Muscle of arm (tissue), 14 donors: ENCODE results near the gene ZNF195. TPM values are rescaled to one million over a fixed set of nuclear protein-coding genes. Genes with fewer than 3 reads are reported as not detected.
"Not testable (repeated sequence)": the region's sequence is repeated elsewhere in the genome, so short reads cannot be mapped to it uniquely, and the experiment has no call there.

ENCODE experiments used
- DNase-seq: peaks from one replicate; pipeline ENCODE4 v3.0.0-alpha.2; 2013
- long read RNA-seq, 11 donors: transcript quantifications; one replicate each; lab custom pipeline, GENCODE V29; 2026
- polyA plus RNA-seq, 12 donors: library from polyadenylated mRNA; unstranded; fragments of 120-200 nt; gene quantifications; one replicate each; pipeline ENCODE4 v1.2.1, GENCODE V29; 2013; ENCODE audit not compliant: insufficient read length in 12 of 12

ZNF195 gene
- polyA plus RNA-seq: 10 to 100 TPM in 11 of 12 donors, not detected in 1; 13.8 to 29.4 (median 21.8) TPM
- long read RNA-seq, donor 1, partial matches to known transcripts: 0 of 6 reads
- long read RNA-seq, donor 1, other reads (novel, unspliced or antisense): 0 of 6 reads
- long read RNA-seq, donor 2, transcript ZNF195-204 (4 exons, 2,970 nt): major isoform, 5 of 6 reads
- long read RNA-seq, donor 2, partial matches to known transcripts: 0 of 6 reads
- long read RNA-seq, donor 2, other reads (novel, unspliced or antisense): 0 of 6 reads
- long read RNA-seq, donor 3, partial matches to known transcripts: 0 of 7 reads
- long read RNA-seq, donor 3, other reads (novel, unspliced or antisense): 0 of 7 reads
- long read RNA-seq, donor 4, partial matches to known transcripts: 0 of 1 reads
- long read RNA-seq, donor 4, other reads (novel, unspliced or antisense): 0 of 1 reads
- long read RNA-seq, donor 5: 0 reads
- long read RNA-seq, donor 6, partial matches to known transcripts: 0 of 2 reads
- long read RNA-seq, donor 6, other reads (novel, unspliced or antisense): 0 of 2 reads
- long read RNA-seq, donor 7, partial matches to known transcripts: 0 of 5 reads
- long read RNA-seq, donor 7, other reads (novel, unspliced or antisense): 0 of 5 reads
- long read RNA-seq, donor 8, partial matches to known transcripts: 0 of 5 reads
- long read RNA-seq, donor 8, other reads (novel, unspliced or antisense): 0 of 5 reads
- long read RNA-seq, donor 9, partial matches to known transcripts: 0 of 5 reads
- long read RNA-seq, donor 9, other reads (novel, unspliced or antisense): 0 of 5 reads
- long read RNA-seq, donor 10, partial matches to known transcripts: 0 of 2 reads
- long read RNA-seq, donor 10, other reads (novel, unspliced or antisense): 0 of 2 reads
- long read RNA-seq, donor 11, transcript ZNF195-201 (5 exons, 2,021 nt): major isoform, 7 of 12 reads
- long read RNA-seq, donor 11, partial matches to known transcripts: 0 of 12 reads
- long read RNA-seq, donor 11, other reads (novel, unspliced or antisense): 0 of 12 reads

DNA sequence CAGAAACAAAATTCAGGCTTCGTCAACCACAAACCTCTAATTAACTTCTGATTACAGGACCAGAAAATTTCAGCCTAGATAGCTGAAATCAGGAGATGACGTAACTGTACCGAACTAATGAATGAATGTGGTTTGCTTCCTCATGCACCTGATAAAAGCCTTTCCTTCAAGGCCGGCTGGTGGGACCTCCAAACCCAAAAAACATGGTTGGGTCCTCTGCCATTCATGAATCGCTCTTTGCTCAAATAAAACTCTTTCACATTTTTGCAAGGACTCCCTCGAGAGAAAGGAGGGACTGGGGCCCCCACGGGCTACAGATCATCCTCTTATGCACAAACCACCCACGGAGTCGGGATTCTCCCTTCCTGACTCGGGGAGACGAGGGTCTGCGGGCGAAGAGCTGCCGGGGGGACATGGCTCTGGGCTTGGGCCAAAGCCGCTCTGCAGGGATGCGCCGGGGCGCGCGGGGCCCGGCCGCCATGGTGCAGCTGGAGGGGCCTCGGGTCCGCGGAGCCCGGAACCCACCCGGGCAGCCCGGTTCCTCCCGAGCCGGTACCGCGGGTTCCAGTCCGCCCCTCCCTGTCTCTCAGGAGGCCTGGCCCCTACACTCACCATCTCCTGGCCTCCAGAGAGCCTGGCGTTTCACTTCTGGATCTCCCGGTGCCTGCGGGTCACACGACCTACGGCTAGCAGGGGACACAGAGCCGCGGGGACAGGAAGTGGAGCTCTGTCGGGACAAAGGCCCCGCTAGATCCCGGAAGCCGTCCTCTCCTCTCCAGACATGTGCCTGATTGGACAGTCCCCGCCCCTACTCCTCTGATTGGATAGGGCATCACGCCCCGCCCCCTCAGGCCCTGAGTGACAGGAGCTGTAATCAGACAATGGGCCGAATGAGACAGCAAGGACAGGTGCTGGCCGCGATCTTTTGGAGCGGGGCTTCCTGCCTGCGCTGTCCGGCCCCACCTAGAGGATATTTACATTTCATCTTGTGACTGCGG, at the start of gene ZNF195:
Gene ZNF195 (minus strand): TSS at position 721 of the 998 bp plus-strand sequence. CDS start 106 bp downstream, at position 615.
- DNase-seq: peak; percentile 95

DNA sequence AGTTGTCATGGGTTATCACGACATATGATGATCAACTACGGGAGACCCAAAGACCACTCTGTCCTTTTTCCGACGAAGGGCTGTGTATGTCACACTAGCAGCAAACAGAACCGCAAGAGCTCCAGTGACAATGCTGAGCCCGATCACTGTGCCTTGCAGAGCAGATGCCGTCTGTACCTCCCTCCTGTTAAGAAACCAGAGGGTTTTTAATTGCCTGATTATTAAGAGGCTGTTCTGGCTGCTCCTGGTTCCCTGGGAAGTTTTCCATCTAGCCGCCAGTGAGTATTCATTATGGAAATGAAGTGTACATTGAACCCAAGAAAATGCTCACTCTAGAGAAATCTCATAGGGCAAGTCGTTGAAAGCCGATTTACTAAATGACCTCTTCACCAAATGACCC, 49.1 kb upstream of the ZNF195 start:
- not testable (repeated sequence) for DNase-seq

DNA sequence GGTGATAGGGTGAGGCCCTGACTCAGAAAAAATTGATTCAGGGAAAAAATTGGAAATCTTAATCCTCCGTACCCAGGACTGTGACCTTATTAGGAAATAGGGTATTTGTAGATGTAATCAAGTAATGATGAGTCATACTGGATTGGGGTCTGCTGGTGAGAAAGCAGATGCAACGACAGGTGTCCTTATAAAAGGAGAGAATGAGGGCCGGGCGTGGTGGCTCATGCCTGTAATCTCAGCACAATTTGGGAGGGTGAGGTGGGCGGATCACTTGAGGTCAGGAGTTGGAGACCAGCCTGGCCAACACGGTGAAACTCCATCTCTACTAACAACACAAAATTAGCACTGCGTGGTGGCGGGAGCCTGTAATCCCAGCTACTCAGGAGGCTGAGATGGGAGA, 47.6 kb upstream of the ZNF195 start:
- not testable (repeated sequence) for DNase-seq

- DNase-seq: not testable (repeated sequence)
These were observed 45.0 kb upstream of the ZNF195 start for GRCh38 chr11:3423928-3424327.

DNA sequence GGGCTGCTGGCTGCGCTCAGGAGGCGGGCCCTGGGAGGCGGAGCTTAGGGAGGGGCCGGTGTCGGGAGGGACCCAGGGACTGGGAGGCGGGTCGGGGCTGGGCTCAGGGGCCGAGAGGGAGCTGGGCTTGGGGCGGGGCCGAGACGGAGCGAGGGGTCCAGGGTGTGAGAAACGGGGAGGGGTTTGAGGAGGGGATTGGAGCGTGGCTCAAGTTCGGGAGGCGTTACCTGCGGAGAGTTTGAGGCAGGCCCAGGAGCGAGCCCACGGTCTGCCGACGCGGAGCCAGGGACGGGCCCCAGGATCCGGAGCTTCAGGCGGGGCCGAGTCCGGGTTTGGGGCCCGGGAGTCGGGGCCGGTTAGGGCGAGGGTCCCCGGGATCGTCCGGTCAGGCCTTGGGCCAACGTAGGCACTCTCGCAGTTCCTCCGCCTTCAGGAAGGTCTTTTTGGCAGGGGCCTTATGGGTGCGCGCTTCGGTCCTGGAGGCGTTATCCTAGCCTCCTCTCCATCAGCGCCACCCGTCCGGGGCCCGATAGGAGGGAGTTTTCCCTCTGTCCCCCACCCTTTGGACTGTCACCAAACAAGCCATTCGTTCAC, 44.3 kb upstream of the ZNF195 start:
- not testable (repeated sequence) for DNase-seq

- peak; percentile 94 for DNase-seq
These were observed 43.6 kb upstream of the ZNF195 start for GRCh38 chr11:3422380-3423137.

- peak; percentile 30 for DNase-seq
These were observed 42.8 kb upstream of the ZNF195 start for GRCh38 chr11:3421608-3422379.

DNA sequence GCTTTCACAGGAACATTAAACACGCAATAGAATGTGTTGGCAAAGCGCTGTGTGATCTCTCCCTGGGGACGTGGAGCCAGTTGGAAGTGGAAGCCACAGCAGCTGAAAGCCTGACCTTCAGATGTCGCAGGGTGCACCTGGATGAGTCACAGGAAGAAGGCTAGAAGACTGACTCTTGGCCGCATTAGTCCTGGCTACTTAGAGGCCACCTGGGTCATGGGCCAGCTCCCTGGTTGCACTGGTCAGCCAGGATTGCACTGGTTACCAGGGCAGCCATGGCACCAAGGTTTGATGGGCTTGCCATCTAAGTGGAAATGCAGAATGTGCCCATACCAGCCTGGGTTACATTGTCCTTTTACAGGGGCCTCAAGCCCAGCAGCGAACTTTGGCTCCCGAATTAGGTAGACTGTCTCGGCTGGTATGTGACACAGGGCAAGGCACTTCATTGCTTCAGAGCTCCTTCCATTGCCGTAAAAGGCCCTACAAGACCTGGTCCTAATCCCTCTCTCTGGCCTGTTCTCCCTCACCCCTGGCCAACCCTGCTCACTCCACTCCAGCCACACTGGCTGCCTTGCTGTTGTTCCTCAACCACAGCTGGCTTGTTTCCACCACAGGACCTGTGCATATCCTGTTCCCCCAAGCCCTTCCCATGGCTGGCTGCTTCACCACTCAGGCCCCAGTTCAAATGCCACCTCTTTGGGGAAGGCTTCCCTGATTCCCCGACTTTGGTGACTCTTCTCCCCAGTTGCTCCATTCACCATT, 41.5 kb upstream of the ZNF195 start:
- DNase-seq: not testable (repeated sequence)

GRCh38 chr11:3419496-3419895, 40.5 kb upstream of the ZNF195 start:
- not testable (repeated sequence) for DNase-seq

- DNase-seq: not testable (repeated sequence)
These were observed 38.1 kb upstream of the ZNF195 start for GRCh38 chr11:3417047-3417446.

DNA sequence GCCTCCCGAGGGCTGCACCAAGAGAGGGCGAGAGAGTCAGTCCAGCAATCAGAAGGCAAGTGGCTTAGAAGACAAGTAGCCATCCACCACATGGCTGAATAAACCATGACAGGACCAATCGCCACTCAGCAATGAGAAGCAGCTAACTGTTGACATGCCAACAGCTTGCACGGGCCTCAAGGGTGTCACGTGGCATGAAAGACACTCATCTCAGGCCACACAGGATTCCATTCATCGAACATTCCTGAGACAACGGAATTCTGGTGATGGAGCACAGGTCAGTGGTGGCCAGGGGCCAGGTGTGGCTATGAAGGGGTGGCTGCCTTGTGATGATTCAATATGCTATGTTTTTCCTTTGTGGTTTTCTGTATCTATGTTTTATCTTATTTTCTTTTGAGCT, 36.4 kb upstream of the ZNF195 start:
- DNase-seq: not testable (repeated sequence)

- DNase-seq: not testable (repeated sequence)
These were observed 34.7 kb upstream of the ZNF195 start for GRCh38 chr11:3413666-3414065.

GRCh38 chr11:3412837-3413236, 33.9 kb upstream of the ZNF195 start:
- DNase-seq: no peak

DNA sequence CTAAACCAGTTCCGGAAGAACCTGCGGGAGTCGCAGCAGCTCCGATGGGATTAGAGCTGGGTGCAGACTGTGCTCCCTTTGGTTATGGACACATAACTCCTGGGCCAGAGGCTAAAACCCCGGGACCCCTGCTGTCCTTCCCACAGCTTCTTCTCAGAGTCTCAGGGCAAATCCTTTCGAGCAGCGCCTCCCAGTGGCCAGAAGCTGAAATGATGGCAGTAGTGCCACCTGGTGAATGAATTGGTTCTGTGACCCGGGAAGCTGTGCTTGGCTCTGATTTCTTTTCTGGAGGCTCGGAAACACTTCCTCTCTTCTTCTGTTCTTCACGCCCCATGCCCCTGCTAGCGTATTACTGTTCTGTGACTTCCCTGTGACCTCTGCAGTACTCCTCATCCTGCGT, 29.8 kb upstream of the ZNF195 start:
- peak; percentile 49 for DNase-seq

DNA sequence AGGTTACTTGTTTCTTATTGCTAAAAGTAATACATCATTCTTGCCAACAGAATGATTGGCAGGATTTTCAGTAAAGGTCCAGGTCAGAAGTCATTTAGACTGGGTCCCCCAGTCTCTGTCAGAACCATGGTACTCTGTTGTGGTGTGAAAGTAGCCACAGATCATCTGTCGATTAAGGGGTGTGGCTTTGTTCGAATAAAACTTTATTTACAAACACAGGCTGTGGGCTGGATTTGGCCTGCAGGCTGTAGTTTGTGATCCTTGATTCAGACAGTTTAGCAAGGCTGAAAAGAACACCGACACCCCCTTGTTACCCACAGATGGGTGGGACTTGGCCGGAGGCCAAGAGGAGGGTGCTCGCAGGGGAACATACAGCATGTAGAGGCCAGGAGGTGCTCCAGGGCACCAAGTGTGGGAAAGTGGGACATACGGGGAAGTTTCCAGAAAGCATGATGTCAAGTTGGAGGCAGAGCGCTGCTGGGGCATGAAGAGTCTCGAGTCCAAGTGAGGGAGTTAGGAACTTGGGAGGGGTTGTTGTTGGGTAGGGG, 29.2 kb upstream of the ZNF195 start:
- DNase-seq: not testable (repeated sequence)

- not testable (repeated sequence) for DNase-seq
These were observed 28.0 kb upstream of the ZNF195 start for GRCh38 chr11:3406937-3407336.

DNA sequence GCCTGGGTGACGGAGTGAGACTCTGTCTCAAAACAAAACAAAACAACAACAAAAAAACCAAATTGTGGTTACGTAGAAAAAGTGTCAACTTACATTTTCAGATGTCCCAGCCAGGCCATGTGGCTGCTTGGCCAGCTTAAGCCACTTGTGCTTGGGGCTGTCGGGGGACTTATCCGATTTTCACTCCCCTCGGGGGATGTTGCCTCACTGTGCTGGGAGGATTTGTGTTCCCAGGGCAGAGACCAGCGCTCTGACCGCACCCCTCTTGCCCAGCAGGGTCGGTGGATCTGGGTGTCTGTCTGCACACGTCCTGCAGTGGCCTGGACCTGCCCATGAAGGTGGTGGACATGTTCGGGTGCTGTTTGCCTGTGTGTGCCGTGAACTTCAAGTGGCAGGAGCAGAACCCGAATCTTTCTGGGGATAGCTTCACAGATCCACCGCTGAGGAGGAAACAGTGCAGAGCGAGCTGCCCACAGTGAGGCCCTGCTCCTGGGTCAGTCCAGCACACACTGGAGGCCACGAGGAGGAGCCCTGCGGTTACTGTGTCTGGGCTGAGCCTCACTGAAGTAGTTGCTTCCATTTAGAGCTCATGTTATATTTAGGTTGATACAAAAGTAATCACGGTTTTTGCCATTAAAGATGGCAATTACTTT, 27.4 kb upstream of the ZNF195 start:
- not testable (repeated sequence) for DNase-seq
